ENCODE results near the gene CREBBP. TPM values are rescaled to one million over a fixed set of nuclear protein-coding genes. Genes with fewer than 3 reads are reported as not detected.

CREBBP gene
- total RNA-seq, 2 experiments from 2014 or later, result 145 to 152 TPM

DNA sequence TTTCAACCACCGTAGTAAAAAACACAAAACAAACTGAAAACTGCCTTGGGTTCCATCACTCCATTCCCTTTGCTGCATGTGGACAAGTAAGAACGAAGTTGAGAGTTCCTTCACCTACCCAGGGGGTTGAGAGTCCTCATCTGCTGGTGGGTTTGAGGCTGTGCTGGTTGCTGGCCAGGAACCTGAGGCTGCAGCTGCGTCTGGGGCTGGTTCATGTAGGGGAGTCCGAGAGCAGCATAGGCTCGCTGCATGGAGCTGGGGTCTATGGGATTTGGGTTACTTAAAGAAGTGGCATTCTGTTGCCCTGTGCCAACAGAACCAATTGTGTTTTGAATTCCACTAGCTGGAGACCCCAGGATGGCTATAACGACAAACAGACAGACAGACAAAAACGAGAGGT, 97.9 kb downstream of the CREBBP start:
- H3K36me3 Mint-ChIP-seq (ENCODE audit: low read depth), result peaks cover 88% of the 10 kb centered on the region
- no peak overlapping the region for H3K4me3 ChIP-seq (ENCODE audit: low read length)
- H3K4me3 Mint-ChIP-seq, result no peak overlapping the region
- H3K27me3 ChIP-seq (ENCODE audit: control insufficient read depth in 1 of 2, insufficient read depth in 2 of 2, low read length in 2 of 2), result no peaks in the 10 kb centered on the region
- no peaks in the 10 kb centered on the region for H3K4me1 ChIP-seq (ENCODE audit: insufficient read depth, low read length)
- intact Hi-C loops (cut with DNase I, micrococcal nuclease), result loop anchor here in 1 of 2 experiments (5.0 kb wide), 1 partner anchor 95 kb away; no protein-coding TSS in a partner anchor
- no peak for DNase-seq
- H3K36me3 ChIP-seq (ENCODE audit: insufficient read depth, low read length), result peaks cover 74% of the 10 kb centered on the region
- H3K4me1 Mint-ChIP-seq (ENCODE audit: low read depth), result peaks cover 27% of the 10 kb centered on the region
- ATAC-seq (ENCODE audit: poor library complexity), result no peak
- no peak overlapping the region for H3K27ac Mint-ChIP-seq
- no peaks in the 10 kb centered on the region for H3K9me3 Mint-ChIP-seq
- TF ChIP-seq, protein P1, sequence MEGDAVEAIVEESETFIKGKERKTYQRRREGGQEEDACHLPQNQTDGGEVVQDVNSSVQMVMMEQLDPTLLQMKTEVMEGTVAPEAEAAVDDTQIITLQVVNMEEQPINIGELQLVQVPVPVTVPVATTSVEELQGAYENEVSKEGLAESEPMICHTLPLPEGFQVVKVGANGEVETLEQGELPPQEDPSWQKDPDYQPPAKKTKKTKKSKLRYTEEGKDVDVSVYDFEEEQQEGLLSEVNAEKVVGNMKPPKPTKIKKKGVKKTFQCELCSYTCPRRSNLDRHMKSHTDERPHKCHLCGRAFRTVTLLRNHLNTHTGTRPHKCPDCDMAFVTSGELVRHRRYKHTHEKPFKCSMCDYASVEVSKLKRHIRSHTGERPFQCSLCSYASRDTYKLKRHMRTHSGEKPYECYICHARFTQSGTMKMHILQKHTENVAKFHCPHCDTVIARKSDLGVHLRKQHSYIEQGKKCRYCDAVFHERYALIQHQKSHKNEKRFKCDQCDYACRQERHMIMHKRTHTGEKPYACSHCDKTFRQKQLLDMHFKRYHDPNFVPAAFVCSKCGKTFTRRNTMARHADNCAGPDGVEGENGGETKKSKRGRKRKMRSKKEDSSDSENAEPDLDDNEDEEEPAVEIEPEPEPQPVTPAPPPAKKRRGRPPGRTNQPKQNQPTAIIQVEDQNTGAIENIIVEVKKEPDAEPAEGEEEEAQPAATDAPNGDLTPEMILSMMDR (IDR thresholded peaks at IDR 0.05), result no peak
- no peak overlapping the region for H3K27ac ChIP-seq (ENCODE audit: low read depth in 1 of 2, low read length in 2 of 2)
- ChIA-PET CTCF (no interaction called here), POLR2A (no interaction called here)
- H3K27me3 Mint-ChIP-seq, result no peaks in the 10 kb centered on the region
- no peaks in the 10 kb centered on the region for H3K9me3 ChIP-seq (ENCODE audit: control insufficient read depth in 1 of 2, insufficient read depth in 1 of 2, low read length in 2 of 2)

DNA sequence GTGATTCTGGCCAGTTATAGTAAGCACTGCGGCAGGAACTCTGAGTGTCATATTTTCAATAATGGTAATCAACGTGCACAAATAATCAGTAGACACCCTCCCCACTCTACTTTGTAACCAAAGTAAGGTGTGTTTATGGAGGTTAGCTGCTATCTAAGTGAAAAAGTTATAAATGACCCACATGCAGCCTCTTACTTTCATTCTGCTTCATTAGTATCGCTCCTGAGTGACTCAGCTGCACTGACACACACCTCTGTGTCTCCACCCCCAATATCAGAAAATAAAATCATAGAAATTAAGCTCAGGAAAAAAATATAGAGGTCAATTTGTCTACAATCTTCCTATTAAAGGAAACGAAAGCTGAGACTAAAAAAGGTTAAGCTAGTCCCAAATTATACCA, 99.1 kb downstream of the CREBBP start:
- H3K9me3 Mint-ChIP-seq, result no peaks in the 10 kb centered on the region
- TF ChIP-seq, protein P1 (IDR thresholded peaks at IDR 0.05), result no peak
- Histone ChIP-seq H3K27me3 (ENCODE audit: control insufficient read depth in 1 of 2, insufficient read depth in 2 of 2, low read length in 2 of 2) (no peaks in the 10 kb centered on the region), H3K4me1 (ENCODE audit: insufficient read depth, low read length) (no peaks in the 10 kb centered on the region), H3K36me3 (ENCODE audit: insufficient read depth, low read length) (peaks cover 72% of the 10 kb centered on the region), H3K4me3 (ENCODE audit: low read length) (no peak overlapping the region), H3K9me3 (ENCODE audit: control insufficient read depth in 1 of 2, insufficient read depth in 1 of 2, low read length in 2 of 2) (no peaks in the 10 kb centered on the region), H3K27ac (ENCODE audit: low read depth in 1 of 2, low read length in 2 of 2) (no peak overlapping the region)
- no peak overlapping the region for H3K4me3 Mint-ChIP-seq
- no peak for ATAC-seq (ENCODE audit: poor library complexity)
- peaks cover 27% of the 10 kb centered on the region for H3K4me1 Mint-ChIP-seq (ENCODE audit: low read depth)
- POLR2A ChIA-PET, result interaction anchor here (0.6 kb wide), 1 partner anchor 50 kb away, joined by 3 read pairs; no protein-coding TSS in a partner anchor
- H3K27ac Mint-ChIP-seq, result no peak overlapping the region
- intact Hi-C loops (cut with DNase I, micrococcal nuclease), result loop anchor here in 1 of 2 experiments (5.0 kb wide), 1 partner anchor 96 kb away; no protein-coding TSS in a partner anchor
- CTCF ChIA-PET, result interaction anchor here (1.3 kb wide), 1 partner anchor 82 kb away, joined by 3 read pairs; no protein-coding TSS in a partner anchor
- H3K27me3 Mint-ChIP-seq, result no peaks in the 10 kb centered on the region
- DNase-seq, result no peak
- peaks cover 91% of the 10 kb centered on the region for H3K36me3 Mint-ChIP-seq (ENCODE audit: low read depth)

DNA sequence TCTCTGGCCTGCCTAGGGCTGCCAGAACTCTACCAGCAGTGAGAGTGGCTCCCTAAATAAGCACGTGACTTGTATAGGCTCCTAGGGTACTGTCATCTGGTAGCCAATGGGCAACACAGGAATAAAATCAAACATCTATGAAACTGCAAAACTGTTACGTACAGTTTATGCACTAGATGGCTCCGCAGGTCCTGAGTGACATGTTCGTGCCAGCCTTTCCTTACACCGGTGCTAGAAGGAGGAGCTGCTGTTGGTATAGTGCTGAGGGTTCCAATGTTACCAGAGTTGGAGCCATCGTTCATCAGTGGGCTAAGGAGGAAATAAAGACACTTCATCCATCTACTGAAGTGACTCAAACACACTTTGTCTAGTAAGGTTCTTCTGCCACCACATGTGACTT, 99.9 kb downstream of the CREBBP start:
- H3K4me3 ChIP-seq (ENCODE audit: low read length), result no peak overlapping the region
- intact Hi-C loops (cut with DNase I, micrococcal nuclease), result loop anchor here in 1 of 2 experiments (5.0 kb wide), 1 partner anchor 97 kb away; no protein-coding TSS in a partner anchor
- Mint-ChIP-seq H3K27me3 (no peaks in the 10 kb centered on the region), H3K4me1 (ENCODE audit: low read depth) (peaks cover 27% of the 10 kb centered on the region), H3K27ac (no peak overlapping the region), H3K36me3 (ENCODE audit: low read depth) (peaks cover 91% of the 10 kb centered on the region), H3K9me3 (no peaks in the 10 kb centered on the region), H3K4me3 (no peak overlapping the region)
- H3K27me3 ChIP-seq (ENCODE audit: control insufficient read depth in 1 of 2, insufficient read depth in 2 of 2, low read length in 2 of 2), result no peaks in the 10 kb centered on the region
- no peak overlapping the region for H3K27ac ChIP-seq (ENCODE audit: low read depth in 1 of 2, low read length in 2 of 2)
- POLR2A ChIA-PET, result interaction anchor here (0.7 kb wide), 1 partner anchor 9 kb away, joined by 3 read pairs; no protein-coding TSS in a partner anchor
- DNase-seq (peak in 4 of 14 experiments; percentile 14 to 42 (median 31)), ATAC-seq (ENCODE audit: poor library complexity) (peak; percentile 80)
- CTCF ChIA-PET, result interaction anchor here (1.3 kb wide), 1 partner anchor 83 kb away, joined by 3 read pairs; no protein-coding TSS in a partner anchor
- peaks cover 71% of the 10 kb centered on the region for H3K36me3 ChIP-seq (ENCODE audit: insufficient read depth, low read length)
- TF ChIP-seq, protein P1 (IDR thresholded peaks at IDR 0.05), result no peak
- no peaks in the 10 kb centered on the region for H3K4me1 ChIP-seq (ENCODE audit: insufficient read depth, low read length)
- no peaks in the 10 kb centered on the region for H3K9me3 ChIP-seq (ENCODE audit: control insufficient read depth in 1 of 2, insufficient read depth in 1 of 2, low read length in 2 of 2)

Measured in CD4-positive, alpha-beta T cell (primary cell).